Skeletal muscle cell (primary cell): ENCODE results near the gene RNPS1.

Experiments
- DNase-seq: peaks from one replicate; pipeline ENCODE4 v3.0.0-alpha.2; 2010; ENCODE audit warnings: low read depth
- H3K4me3 ChIP-seq: 2 replicates; pipeline ENCODE4 v1.5.1; 2011; ENCODE audit warnings: low read depth, mild to moderate bottlenecking, control low read depth, low read length, moderate library complexity

The RNPS1 gene

DNA sequence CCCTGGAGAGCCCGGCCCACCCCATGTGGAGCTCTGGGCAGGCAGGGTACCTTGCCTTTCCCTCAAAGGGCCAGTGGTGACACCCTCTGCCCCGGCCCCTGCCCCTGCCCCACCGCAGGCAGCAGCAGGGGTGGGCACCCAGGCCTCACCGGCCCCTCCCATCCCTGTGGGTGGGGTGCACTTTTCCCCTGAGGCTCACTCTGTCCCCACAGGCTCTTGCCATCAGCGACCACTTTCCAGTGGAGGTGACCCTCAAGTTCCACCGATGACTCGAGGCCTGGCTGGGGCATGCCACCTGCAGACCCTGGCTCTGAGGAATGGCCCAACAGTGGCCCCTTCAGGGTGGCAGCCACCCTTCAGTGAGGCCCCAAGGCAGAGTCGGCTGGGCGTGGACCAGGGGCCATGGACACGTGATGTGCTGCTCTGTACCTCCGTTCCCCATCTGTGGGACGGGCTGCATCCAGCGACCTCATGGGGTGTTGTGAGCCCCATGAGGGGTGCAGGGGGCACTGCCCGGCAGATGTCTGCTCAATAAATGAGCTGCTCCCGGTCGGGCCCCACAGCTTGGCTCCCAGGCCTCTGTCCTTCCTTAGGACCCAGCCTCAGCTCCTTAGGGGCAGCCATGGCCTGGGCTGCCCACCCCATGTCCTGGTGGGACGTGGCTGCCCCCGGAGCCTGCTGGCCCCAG, 29.6 kb downstream of the RNPS1 start:
- DNase-seq = no peak
- H3K4me3 ChIP-seq = no peak overlapping the region

- no peak overlapping the region for H3K4me3 ChIP-seq
- DNase-seq = no peak
Observed at GRCh38 chr16:2237493-2238149, 30.3 kb downstream of the RNPS1 start.

DNA sequence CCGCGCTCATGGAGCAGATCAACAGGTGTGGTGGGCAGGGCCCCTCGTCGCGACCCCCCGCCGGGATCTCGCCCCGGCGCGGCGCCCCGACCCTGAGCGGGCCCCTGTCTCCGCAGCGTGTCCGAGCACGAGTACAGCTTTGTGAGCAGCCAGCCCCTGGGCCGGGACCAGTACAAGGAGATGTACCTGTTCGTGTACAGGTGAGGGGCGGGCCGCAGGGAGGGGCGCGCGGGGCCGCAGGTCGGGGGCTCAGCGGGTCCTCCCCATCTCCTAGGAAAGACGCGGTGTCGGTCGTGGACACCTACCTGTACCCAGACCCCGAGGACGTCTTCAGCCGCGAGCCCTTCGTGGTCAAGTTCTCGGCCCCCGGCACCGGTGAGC, 30.8 kb downstream of the RNPS1 start:
- H3K4me3 ChIP-seq = peak overlapping the region; percentile 41

DNA sequence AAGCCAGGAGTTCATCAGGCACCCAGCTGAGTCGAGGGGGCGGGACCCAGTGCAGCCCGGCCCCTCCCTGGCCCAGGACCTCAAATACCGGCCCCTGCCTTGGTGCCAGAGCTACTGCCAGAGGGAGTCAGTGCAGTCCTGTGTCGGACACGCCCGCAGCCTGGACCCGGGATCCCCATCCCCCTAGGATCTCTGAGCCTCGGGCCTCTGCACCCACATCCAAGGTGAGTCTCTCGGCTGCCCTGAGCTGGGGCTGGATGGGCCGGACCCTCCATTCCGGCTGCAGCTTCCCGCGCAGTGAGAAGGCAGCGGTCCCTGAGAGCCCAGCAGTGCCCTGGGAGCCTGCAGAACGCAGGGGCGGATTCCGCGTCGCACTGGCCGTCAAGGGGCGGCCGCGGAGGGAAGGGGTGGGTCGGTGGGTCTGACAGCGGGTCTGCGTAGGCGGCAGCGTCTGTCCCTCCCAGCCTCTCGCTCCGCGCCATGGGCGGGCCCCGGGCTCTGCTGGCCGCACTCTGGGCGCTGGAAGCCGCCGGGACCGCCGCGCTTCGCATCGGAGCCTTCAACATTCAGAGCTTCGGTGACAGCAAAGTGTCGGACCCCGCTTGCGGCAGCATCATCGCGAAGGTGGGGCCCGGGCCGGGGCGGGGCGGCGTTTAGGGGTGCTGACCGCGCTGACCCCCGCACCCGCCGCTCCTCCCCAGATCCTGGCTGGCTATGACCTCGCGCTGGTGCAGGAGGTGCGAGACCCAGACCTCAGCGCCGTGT, 31.4 kb downstream of the RNPS1 start, which contains the start of gene DNASE1L2:
DNASE1L2 (plus strand) TSS at position 108 of the 765 bp plus-strand sequence; CDS start at position 481, 373 bp downstream.
- DNase-seq = no peak
- peak within 1 kb of the TSS; percentile 41 for H3K4me3 ChIP-seq

More for the DNA sequence above, 30.8 kb downstream of the RNPS1 start:
- DNase-seq = no peak

DNA sequence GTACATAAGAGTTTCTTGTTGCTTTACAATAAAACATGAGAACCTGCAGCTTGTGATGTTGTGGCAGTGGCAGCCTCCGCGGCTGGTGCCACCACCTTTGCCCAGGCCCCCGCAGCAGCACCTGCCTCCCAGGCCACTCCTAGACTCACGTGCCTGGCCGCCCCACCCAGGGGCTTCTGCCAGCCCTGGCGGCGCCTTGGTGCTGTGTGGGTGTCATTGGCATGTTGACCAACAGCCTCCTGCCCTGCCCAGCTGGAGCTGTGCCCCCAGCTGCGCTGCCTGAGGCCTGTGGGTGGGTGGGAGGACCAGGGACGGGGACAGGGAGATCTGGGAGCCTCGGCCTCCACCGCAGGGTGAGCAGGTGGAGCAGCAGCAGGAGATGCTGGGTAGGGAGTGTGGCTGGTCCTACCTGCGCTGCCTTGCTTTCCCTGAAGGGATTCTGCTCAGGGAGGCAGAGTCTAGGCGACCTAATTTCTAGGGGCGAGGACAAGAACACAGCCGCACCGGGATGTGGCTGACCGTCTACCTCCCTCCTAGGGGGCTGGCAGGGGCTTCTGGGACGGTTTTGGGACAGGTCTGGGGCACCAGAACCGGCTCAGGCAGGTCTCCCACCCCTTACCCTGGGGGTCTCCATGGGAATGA, 32.1 kb downstream of the RNPS1 start:
- H3K4me3 ChIP-seq = no peak overlapping the region
- no peak for DNase-seq

DNA sequence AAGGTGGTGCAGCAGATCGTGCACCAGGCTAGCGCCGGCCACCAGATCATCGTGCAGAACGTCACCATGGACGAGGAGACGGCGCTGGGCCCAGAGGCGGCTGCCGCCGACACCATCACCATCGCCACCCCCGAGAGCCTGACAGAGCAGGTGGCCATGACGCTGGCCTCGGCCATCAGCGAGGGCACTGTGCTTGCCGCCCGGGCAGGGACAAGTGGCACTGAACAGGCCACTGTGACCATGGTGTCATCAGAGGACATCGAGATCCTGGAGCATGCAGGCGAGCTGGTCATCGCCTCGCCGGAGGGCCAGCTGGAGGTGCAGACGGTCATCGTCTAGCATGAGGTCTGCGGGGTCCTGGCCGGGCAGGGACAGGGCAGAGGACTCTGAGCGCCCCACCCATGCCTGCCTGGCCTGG, 32.7 kb downstream of the RNPS1 start:
- H3K4me3 ChIP-seq = no peak overlapping the region
- no peak for DNase-seq

- DNase-seq = no peak
- H3K4me3 ChIP-seq = no peak overlapping the region
Observed at GRCh38 chr16:2234813-2235170, 33.1 kb downstream of the RNPS1 start.

DNA sequence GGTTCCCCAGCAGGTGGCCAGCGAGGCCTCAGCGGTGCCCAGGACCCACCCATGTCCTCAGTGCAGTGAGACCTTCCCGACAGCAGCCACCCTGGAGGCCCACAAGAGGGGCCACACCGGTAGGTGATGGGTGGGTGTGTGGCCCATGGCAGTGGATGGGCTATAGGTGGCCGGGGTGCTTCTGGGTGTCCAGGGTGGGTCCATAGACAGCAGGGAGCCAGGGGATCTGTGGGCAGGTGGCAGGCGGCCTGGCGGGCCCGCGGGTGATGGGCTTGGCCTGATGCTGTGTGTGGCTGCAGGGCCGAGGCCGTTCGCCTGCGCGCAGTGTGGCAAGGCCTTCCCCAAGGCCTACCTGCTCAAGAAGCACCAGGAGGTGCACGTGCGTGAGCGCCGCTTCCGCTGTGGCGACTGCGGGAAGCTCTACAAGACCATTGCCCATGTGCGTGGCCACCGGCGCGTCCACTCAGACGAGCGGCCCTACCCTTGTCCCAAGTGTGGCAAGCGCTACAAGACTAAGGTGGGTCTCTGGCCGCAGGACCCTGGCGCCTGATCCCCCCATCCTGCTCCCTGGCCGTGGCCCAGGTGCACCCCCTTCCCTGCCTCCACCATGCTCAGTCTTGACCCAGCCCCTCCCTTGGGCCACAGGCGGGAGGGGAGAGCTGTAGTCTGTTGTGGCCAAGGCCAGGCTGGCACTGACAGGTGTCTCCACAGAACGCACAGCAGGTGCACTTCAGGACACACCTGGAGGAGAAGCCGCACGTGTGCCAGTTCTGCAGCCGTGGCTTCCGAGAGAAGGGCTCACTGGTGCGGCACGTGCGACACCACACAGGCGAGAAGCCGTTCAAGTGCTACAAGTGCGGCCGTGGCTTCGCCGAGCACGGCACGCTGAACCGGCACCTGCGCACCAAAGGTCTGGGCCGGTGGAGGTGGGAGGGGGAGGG, 33.8 kb downstream of the RNPS1 start:
- no peak overlapping the region for H3K4me3 ChIP-seq
- DNase-seq = no peak

DNA sequence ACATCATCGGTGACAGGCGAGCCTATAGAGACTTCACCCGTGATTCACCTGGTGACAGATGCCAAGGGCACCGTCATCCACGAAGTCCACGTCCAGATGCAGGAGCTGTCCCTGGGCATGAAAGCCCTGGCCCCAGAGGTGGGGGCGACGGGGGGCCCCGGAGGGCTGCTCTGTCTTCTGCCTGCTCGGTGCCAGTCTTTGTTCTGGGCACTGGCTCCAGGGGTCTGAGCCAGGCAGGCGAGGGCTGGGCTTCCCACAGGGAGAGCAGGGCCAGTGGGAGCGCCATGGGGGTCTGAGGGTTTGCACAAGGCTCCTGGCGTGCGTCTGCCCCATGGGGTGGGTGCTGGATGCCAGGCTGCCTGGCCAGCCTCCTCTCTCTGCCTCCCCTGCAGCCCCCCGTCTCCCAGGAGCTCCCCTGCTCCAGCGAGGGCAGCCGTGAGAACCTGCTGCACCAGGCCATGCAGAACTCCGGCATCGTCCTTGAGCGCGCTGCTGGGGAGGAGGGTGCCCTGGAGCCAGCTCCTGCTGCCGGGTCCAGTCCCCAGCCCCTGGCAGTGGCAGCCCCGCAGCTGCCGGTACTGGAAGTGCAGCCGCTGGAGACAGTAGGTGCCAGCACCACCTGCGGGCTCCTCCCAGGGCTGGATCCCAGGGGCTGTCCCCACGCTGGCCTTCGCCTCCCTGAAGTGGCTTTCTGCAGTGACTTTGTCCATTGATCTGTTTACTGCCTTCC, 34.7 kb downstream of the RNPS1 start:
- no peak for DNase-seq
- no peak overlapping the region for H3K4me3 ChIP-seq

GRCh38 chr16:2232094-2232990, 35.6 kb downstream of the RNPS1 start:
- H3K4me3 ChIP-seq = no peak overlapping the region

DNA sequence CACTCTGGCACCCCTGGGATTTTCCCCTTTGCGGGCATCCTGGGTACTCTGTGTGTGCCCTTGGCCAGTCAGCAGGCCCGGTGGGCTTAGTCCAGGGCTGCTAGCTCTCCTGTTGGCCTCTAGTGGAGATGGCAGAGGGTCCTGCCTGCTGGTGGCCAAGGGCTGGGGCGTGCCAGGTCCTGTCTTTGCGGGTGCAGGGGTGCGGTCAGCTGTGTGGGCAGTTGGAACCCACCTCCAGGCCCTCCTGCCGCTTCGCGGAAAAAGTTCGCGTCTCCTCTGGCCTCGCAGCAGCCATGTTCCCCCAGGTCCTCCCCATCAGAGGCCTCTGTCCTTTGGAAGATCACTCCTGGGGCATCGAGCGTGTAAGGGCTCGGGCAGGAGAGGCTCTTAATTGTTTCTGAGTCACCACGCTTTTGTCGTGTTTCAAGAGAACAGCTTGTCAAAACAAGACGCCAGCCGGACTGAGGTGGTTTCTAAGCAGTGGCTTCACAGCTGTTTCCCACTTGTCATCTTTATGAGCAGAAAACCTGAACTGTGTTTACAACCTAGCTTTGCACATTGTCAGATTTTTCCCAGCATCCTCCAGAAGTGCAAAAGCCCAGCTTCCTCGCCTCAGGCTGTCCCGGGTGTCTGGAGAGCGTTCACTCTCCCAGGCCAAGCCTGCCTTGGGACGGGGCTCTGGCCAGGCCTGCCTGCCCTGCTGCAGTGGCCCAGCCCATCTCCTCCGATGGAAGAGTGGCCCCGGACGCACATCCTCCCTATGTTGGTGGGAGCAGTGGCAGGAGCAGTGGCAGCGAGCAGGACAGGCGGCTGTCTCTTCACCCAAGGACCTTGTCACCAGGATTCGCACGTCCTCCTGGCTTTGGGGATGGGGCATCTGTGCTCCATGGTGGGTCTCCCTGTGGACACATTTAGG, 36.7 kb downstream of the RNPS1 start:
- peak; percentile 27 for DNase-seq
- no peak overlapping the region for H3K4me3 ChIP-seq

More at GRCh38 chr16:2232094-2232990, 35.6 kb downstream of the RNPS1 start:
- no peak for DNase-seq

DNA sequence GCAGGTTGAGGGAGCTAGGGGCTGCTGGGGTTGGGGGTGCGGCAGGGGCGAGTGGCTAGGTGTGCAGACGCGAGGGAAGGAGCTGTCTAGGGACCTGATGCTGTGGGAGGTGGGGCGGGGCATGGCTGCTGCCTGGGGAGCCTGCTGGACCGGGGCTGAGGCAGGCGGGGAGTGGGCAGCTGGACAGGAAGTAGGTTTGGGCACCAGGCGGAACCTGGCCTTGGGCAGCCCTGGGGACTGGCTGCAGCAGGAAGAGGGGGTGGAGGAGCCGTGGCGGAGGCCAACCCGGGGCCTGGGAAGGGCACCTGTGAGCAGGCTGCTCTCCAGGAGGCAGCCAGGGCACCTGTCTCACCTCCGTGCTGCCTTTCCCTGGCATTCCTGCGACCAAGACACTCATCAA, 37.5 kb downstream of the RNPS1 start:
- H3K4me3 ChIP-seq = no peak overlapping the region
- DNase-seq = no peak

- DNase-seq = no peak
- no peak overlapping the region for H3K4me3 ChIP-seq
Observed at GRCh38 chr16:2229632-2230250, 38.2 kb downstream of the RNPS1 start.

DNA sequence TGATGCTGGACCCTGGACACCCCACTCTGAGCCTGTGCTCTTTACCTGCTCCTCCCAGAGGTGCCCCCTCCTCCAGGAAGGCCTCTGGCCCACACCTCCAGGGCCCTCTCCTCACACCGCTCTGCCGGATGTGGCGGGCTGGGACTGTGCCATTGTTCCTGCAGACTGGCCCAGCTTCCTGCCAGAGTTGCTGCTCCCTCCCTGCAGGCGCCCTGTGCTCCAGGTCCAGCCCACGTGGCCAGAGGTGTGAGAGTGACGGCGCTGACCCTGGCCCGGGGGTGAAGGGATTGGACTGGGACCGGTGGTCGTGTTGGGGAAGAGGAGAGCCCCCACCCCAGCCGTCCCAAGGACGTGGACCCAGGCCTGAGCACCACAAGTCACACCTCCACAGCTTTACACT, 38.8 kb downstream of the RNPS1 start:
- no peak overlapping the region for H3K4me3 ChIP-seq
- DNase-seq = no peak

GRCh38 chr16:2228161-2228824, 39.6 kb downstream of the RNPS1 start:
- H3K4me3 ChIP-seq = no peak overlapping the region
- DNase-seq = no peak
